HG03139 (cell line): ENCODE measurements around the gene FCAMR.

Experiments used
- ATAC-seq: cut with Tn5 transposase; IDR thresholded peaks from one replicate; pipeline ENCODE4 v1.9.1; 2021; ENCODE audit not compliant: unreplicated experiment

Gene FCAMR

DNA sequence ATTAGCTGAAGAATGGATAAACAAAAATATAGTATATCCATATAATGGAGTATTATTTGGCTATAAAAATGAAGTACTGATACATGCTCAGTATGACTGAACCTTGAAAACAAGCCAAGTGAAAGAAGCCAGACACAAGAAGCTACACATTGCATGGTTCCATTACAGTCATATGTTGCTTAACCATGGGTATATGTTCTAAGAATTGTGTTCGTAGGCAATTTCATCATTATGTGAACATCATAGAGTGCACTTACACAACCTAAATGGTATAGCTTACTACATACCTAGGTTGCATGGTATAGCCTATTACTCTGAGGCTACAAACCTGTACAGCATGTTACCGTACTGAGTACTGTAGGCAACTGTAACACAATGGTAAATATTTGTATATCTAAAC lies 28.6 kb upstream of the FCAMR start:
- no peak for ATAC-seq

DNA sequence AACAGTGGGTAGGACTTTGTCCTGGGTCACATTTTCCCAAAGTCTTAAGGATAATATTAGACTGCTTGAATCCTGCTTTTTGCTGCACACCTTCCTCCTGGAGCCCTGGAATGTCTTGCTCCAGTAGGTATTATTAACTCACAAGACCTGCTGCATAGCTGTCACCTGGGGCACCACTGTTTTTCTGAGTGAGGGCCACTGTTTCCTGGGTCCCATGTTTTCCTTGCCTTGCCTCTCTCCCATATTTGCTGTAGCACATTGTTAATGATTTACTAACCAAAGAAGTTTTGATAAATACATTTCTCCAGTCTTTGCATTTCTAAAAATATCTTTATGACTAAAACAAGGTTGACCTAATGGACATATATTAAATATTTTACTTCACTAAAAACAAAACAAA lies 22.5 kb upstream of the FCAMR start:
- ATAC-seq: no peak

DNA sequence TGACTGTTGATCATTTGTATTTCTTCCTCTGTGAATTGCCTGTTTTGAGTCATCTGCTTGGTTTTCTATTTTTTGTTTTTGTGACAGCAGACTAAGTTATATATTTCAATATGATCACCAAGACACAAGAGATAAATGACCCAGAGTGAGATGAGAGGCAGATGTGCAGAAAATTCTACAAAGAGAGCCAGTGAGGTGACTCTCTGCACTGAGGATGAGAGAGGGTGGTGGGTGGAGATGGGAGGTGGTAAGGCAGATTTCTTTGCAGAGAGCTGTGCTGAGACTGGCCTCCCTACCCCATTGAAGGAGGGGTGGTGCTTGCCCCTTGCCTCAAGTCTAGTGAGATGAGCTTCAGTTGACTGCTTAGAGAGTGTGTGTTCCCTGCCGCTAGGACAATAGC lies 17.6 kb upstream of the FCAMR start:
- no peak for ATAC-seq

DNA sequence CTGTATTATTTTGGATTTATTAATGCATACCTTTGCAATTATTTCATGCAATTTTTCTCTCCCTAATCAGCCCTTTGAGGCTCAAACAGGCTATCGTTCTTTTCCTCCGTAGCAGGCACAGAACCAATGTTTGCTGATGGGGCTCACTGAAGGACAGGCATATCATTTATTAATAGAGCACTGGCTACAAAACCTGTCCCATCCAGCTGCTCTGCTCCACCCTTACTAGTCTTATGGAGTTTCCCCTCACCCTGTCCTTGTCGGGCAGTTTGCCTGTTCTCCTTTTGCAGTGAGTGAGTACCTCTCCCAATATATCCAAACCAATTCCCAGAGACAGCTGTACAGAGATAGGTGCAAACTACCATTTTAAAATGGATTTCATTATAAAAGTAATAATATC lies 16.6 kb upstream of the FCAMR start:
- ATAC-seq: no peak

DNA sequence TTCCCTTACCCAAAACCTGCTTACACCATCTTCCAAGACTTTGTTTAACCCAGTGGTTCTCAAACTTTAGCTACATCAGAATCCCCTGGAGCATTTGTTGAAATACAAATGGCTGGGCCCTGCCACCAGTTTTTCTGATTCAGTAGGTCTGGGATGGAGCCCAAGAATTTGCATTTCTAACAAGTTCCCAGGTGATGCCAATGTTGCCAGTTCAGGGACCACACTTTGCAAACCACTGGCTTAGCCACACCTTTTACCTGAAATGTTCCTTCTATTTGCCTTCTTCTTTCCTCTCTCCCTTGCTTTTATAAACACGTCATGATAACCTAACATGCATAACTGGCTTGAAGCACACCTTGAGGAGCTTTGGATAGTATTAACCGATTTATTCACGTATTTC lies 16.1 kb upstream of the FCAMR start:
- ATAC-seq: no peak

DNA sequence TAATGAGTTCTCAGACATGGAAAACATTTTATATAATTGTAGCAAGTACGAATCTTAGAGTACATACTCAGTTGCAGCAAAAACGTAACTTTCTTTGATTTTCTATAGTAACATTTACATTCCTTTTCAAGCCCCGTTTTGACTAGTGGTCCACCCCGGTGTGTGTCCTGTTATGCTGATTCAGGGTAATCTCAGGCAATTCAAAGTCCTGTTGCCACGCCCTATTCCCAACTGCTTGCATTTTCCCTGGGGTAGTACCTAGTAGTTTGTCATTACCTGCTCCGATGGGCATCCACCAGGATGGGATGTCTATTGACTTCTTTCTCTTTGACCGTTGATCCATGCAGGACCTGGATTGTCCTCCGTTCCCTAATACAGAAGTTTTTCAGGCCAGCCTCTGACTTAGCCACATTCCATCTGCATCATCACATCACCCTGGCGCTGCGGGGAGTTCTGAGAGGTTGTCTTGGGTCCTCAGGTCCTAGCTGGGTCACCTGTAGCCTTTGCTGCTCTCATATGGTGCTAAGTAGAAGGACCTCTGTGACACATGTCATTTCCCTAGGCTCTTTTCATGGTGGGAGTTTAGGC lies 15.0 kb upstream of the FCAMR start:
- no peak for ATAC-seq

DNA sequence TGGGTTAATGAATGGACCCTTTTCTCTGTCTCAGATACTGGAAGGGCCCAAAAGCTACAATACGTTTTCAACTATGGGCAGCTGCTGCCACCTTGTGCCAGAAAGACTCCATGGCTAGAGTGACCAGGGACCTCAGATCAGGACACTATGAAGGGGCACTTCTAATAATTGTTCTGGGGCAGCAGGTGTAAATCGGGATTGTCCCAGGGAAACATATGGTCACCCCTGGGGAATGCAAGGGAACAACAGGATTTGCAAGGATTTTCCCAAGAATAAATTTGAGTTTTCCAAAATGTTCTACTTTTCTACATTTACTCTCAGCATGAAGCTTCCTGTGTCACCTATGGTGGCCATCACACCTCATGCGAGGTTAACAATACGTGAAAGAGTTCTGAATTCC lies 12.0 kb upstream of the FCAMR start:
- peak; percentile 75 for ATAC-seq

DNA sequence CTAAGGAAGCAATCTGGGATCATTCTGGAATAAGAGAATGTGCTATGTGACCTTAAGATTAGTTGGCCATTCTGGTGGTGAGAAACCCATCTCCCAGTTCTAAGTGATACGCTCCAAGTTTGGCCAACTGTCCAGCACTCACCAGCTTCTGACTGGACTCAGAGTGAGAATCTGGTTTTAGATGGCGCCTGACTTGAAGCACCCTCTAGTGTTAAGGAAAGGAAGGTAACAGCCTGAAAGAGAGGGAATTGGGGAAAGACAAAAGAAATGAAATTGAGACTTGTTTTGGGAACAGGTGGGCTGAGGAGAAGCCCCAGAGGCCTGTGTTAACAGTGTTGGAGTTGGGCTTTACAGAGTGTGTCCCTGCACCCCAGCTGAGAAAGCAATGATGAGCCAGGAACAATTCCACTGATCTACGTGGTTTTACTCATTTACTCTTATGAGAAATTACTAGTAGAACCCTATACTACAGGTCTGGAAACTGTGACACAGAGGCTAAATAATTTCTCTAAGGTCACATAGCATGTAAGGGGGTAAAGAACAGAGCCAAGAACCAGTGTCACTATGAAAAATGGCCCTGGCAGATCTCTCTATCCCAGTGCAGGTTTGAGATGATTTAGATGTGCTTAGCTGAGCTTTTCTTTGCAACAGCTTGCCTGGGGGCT lies 9.3 kb upstream of the FCAMR start:
- no peak for ATAC-seq

DNA sequence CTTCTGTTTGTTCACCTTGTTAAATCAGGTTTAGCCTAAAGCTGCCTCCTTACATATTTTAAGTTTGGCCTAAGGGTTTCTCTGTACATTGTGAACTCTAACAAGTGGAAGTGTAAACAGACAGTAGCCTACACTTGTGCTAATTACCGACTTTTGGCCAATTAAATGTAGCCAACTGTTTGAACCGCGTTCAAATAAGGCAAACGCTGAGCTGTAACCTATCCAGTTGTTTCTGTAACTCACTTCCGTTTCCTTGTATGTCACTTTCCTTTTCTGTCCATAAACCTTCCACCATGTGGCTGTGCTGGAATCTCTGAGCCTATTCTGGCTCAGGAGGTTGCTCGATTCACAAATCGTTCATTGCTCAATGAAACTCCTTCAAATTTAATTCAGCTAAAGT lies 8.0 kb upstream of the FCAMR start:
- no peak for ATAC-seq

DNA sequence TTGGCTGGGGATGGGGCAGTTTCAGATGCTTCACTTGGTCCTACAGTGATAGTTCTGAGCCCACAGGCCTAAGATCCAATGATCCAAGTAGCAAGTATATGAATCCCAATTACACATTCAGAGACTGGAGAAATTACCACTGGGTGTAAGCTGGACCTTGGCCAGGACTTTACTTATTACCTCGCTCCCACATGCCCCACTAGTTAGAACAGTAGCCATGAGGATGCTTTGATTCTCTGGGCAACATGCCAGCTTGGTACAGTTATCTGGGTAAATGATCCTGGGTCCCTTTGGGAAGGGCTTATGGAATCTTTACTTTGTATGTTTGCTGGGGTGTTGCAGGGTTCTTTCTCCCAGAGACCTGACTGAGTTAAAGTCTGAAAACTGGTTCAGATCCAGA lies 5.0 kb upstream of the FCAMR start:
- no peak for ATAC-seq

DNA sequence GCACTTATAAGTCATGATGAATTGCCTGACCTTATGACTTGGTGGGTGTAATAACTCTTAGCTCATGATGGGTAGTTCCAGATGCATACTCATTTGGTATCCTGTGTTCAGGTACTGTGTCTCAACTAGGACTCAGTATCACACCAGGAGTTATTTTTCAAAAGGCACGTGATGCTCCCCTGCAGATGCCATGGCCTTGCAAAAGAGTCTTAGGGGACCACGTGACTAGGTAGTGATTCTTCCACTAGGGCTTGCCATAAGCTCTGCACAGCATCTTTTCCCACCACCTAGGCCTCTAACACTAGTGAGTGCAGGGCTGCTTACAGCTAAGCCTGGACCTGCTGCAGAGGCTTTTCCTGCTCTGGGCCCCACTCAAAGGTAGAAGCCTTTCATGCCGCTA lies 3.9 kb upstream of the FCAMR start:
- ATAC-seq: no peak

DNA sequence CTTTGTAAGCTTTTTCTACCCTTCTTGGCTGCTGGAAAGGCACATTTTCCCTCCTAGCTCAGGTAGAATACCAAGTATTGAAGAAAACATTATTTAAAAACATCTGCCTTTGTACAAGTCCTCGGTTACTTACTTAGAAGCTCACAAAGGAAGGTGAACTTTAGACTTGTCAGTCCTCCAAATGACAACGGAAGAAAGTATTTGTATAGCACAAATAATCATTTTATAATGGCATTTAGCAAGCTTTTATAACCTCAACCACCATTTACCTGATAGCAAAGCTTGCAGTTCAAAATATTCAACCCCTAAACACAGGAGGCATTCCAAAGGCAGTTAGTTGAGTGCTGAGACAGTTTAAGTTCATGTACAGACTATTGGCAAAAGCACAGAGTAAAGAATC lies 2.5 kb upstream of the FCAMR start:
- no peak for ATAC-seq

DNA sequence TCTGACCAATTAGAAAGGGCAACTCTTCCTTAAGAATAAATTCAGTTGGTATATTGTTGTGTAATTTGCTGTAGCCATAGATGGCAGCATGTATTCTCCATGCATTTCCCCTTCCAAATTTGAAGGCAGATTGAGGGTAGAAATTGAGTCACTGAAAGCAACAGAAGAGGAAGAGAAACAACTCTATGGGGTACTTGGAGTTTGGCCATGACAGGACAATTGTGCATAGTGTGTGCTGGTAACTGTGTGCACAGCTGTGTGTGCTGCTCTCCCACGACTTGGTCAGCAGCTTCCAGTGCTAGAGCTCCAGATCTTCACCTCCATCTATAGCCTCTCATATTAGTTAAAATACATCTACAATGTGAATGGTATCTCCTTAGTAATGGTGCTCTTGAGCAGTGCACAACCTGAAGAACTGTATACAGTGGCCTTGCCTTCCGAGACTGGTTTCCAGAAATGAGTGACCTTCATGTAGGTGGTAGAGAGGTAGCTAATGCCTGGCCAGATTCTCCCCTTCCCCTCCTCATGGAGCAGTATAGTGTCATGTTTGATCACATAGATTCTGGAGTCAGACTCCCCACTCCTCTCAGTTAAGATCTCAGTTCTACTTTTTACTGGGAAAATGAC lies 882 bp upstream of the FCAMR start:
- ATAC-seq: peak; percentile 40

DNA sequence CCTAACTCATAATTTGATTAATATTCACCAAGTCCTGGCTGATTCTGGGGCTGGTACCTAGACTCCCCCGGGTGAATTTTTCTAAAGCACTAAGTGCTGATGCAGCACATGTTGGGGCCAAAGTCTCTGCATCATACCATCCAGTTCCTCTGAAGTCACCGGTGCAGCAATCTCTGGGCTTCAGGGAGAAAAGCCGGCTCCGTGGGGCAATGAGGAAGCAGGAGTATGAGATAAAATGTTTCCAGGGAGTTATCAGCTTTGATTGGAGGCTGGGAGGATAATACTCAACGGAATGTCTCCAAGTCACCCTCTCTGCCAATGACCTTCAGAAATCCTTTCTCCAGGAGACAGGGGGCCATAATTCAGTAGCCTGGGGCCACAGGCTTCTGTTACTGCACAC lies 1.2 kb downstream of the FCAMR start:
- no peak for ATAC-seq

DNA sequence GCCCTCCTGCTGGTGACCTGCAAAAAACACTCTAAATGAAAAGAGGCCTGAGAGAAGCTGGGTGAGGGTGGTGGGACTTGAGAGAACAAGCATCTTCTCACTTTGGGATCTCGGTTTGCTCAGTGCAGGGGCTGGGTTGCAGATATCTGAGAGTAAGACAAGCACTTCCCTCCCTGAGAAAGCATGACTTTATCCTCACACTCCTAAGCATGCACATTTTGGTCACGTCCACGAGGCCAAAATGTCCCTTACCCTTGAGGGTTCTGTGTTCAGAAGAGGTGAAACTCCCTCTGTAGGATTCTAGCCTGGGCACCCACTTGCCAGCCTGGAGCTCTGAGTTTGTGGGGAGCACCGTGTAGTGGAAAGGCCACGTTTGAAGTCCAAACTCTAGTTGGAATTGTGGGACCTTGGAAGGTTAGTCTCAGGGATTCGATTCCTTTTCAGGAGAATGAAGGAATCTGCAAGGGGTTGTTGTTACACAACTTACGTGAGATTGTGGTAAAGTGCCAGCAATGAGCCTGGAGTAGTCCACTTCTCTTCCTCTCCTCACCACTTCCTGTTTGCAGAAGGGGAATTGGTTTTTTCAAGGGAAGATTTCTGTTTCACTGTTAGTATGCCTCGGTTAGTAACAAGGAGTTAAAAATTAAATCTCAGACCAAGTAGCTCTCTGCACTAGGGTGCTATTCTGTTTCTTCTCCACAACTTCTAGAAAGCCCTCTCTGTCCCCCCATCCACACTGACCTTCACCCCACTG lies 3.0 kb downstream of the FCAMR start:
- ATAC-seq: peak; percentile 45

DNA sequence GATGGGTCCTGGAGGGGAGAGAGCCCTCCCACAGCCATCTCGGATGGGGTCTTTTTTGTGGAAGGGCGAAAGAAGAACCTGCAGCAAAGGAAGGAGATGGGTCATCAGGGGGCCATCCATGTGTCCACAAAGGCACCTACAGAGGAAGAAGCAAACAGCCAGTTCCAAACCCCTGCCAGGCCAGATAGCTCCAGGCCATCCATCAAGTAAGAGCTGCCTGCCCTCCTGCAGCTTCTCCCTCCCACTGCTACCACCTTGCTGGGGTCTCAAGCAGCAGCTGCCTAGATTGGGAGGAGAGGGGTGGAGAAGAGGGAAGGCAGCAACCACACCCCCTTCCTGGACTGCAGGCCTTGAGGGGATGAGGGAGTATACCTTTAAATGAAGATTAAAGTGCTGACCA lies 4.5 kb downstream of the FCAMR start:
- no peak for ATAC-seq

DNA sequence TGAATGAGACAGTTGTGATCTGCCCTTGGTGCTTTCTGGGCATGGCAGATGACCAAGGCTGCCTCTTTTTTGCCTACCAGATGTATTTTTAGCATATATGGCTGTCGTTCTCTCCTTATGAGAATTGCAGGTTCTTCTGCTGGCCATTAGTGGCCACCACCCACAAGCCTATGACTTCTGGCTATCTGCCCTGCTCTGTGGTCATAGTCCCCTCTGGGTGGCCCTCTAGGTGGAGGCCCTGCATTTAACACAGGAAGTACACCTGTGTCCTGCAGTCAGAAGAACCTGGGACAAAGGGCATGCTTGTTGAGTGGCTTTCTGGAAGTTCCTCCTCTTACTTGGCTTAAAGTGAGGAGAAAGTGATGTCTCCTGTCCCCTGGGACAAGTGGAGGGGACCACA lies 6.5 kb downstream of the FCAMR start:
- no peak for ATAC-seq

DNA sequence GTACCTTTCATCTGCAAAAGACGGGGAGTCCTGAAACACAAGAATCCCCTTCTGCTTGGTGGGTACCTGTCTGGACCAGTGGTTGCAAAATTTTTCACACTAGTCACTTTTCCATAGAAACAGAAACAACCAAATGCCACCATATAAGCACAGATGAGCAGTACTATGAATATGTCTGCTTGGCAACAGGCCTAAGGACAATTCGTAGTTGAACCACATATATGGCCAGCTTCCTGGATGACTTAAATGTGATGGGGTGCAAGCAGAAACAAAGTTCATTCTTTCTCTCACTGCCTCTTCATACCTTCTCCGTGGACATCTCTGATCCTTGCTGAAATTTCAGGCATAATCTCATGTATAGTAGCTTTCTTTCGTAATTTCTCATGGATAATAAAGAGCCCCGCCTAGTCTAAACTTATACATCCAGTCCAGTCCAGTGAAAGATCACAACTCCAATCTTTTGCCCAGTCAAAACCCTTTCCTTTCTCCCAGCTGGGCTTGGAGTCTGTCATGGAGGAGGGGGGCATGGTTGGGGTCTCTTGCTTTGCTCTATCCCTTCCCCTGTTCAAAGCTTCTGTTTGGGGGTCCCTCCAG lies 7.0 kb downstream of the FCAMR start:
- ATAC-seq: no peak

DNA sequence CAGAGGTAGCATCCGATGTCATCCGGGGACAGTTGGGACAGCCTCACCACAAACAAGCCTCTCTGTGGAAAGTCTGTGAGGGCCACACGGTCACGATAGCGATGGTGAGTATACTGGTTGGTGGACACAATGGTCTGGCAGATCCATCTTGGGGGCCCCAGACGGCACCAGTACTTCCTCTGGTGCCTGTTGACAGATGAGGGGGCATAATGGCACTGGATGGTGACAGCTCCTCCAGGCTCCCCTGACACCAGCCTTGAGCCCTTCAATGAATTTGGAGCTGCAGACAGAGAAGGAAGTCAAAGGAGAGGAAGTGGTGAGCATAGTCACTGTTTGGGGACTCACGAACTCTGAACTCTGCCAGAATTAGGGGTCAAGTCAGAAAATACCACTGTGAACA lies 8.0 kb downstream of the FCAMR start:
- ATAC-seq: no peak

DNA sequence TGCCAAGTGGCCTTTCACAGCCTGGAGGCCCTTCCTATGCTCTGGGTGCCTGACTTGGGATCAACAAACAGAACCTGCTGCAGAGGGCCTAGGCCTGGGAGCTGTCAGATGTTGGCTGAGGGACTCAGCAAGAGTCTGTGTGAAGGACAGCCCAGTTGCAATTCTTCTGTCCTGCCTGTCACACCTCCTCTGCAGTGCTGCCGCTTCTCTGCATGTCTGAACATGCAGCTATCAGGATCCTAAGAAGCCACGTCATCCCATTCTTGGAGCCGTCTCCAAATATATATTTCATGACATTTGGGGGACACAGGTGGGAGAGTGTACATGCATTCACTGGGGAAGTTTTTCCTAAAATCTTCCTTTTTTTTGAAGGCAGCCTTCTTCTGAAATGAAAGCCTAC lies 8.6 kb downstream of the FCAMR start:
- no peak for ATAC-seq

DNA sequence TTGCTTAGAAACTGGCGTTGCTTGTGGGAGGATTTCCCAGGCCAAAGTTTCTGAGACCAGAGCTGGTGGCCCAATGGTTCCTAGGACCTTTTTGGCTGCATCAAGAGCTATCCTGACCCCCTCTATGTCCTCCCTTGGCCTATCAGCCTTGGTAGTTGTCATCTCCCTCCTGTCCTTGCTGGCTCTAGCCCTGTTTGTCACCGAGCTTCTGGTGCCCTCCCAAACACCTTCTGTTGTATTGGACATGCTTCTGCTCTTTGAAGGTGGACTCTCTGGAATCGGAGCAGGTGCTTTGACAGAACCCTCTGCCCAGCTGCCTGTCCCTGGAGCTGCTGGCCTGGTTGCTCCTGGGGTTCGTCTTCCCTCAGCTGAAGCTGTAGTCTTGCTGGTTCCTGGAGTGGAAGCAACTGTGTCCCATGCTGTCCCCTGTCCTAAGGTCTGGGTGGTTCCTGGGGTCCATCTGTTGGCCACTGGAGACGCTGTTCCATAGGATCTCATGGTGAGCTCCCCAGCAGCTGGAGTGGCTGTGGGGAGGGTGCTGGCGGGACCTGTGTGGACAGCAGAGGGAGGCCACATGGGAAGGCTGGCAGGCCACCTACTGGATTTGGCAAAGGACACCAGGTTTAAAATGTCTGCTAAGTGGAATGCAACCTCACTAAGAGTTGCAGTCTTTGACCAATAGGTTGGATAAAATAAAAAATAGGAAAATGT lies 9.4 kb downstream of the FCAMR start:
- no peak for ATAC-seq
